HepG2 (cell line): Measurements from ENCODE around the gene PAN3. TPM values are rescaled to one million over a fixed set of nuclear protein-coding genes. Genes with fewer than 3 reads are reported as not detected.

Experiments used
- HHEX ChIP-seq: IDR thresholded peaks from 2 replicates; pipeline ENCODE4 v1.6.1; 2016; ENCODE audit warnings: control low read depth
- JUNB ChIP-seq: sonication (generic); formaldehyde crosslinking; IDR thresholded peaks from 2 replicates; pipeline ENCODE4 v1.8.0; 2022; ENCODE audit warnings: missing genetic modification reagents, mild to moderate bottlenecking, borderline replicate concordance
- MXI1 ChIP-seq: IDR thresholded peaks from 3 replicates; pipeline ENCODE4 v1.6.1; 2012; ENCODE audit warnings: low read depth, low read length, inconsistent platforms, borderline replicate concordance
- MYC ChIP-seq: sonication (generic); formaldehyde crosslinking; IDR thresholded peaks from 2 replicates; pipeline ENCODE4 v1.9.0; 2021; ENCODE audit warnings: missing genetic modification reagents, borderline replicate concordance
- POLR2A ChIP-seq, 2 experiments: IDR thresholded peaks; 2 replicates each; pipeline ENCODE4 v1.6.1; 2011; ENCODE audit warnings: low read depth in 2 of 2, low read length in 2 of 2, mild to moderate bottlenecking in 1 of 2, moderate library complexity in 1 of 2; ENCODE audit not compliant: insufficient read depth in 1 of 2
- SMAD9 ChIP-seq: sonication (generic); formaldehyde crosslinking; IDR thresholded peaks from 2 replicates; pipeline ENCODE4 v1.5.1; 2020; ENCODE audit warnings: mild to moderate bottlenecking, missing genetic modification reagents
- ZNF788 ChIP-seq: sonication (generic); formaldehyde crosslinking; IDR thresholded peaks from 2 replicates; pipeline ENCODE4 v1.5.0; 2020; ENCODE audit warnings: mild to moderate bottlenecking, missing genetic modification reagents, borderline replicate concordance
- ZNF891 ChIP-seq: sonication (generic); formaldehyde crosslinking; IDR thresholded peaks from 2 replicates; pipeline ENCODE4 v1.5.0; 2020; ENCODE audit warnings: mild to moderate bottlenecking, missing genetic modification reagents
- ZSCAN25 ChIP-seq: sonication (generic); formaldehyde crosslinking; IDR thresholded peaks from 2 replicates; pipeline ENCODE4 v1.8.0; 2022; ENCODE audit warnings: mild to moderate bottlenecking, missing genetic modification reagents
- polyA plus RNA-seq, 8 experiments: library from polyadenylated mRNA; depleted of rRNA in 3 of 8; stranded (reverse) in 7 of 8; unstranded in 1 of 8; fragments of >200 nt; fragmentation: Illumina TruSeq in 4 of 8; extraction: Trizol in 4 of 8; gene quantifications; 2 replicates each; pipeline versions ENCODE4 v1.2.1 to v1.2.3, GENCODE V29; 2011 to 2016; ENCODE audit warnings: low read depth in 4 of 8, missing spikeins in 1 of 8, mixed read lengths in 1 of 8; ENCODE audit not compliant: insufficient read depth in 1 of 8
- total RNA-seq, 5 experiments: library from RNA; depleted of rRNA; stranded (reverse); fragments of >200 nt; fragmentation: Illumina TruSeq; extraction: Trizol; gene quantifications; 2 replicates each; pipeline ENCODE4 v1.2.3, GENCODE V29; 2016; ENCODE audit warnings: low read depth in 1 of 5
- TF ChIP-seq, protein P1 (sequence below), 2 experiments: fragments of 450-650 bp in 1 of 2; sonication (generic) in 1 of 2; formaldehyde crosslinking in 1 of 2; IDR thresholded peaks; 2 replicates each; pipeline versions ENCODE4 v1.6.1 to v1.8.0; 2016 to 2022; ENCODE audit warnings: antibody characterized with exemption in 1 of 2, mild to moderate bottlenecking in 1 of 2, missing genetic modification reagents in 1 of 2
- TF ChIP-seq, protein P2 (sequence below): sonication (generic); formaldehyde crosslinking; IDR thresholded peaks from 2 replicates; pipeline ENCODE4 v1.4.0; 2020; ENCODE audit warnings: missing genetic modification reagents, borderline replicate concordance
- TF ChIP-seq, protein P3 (sequence below): sonication (generic); formaldehyde crosslinking; conservative IDR thresholded peaks from 2 replicates; pipeline ENCODE4 v1.4.0; 2020; ENCODE audit warnings: mild to moderate bottlenecking, missing genetic modification reagents, moderate library complexity

PAN3 gene
- total and polyA plus RNA-seq, 2 of the 13 experiments (the other 11 are each of a cell fraction or from before 2014, with no cell fraction given), result 9.7 to 10.6 TPM

DNA sequence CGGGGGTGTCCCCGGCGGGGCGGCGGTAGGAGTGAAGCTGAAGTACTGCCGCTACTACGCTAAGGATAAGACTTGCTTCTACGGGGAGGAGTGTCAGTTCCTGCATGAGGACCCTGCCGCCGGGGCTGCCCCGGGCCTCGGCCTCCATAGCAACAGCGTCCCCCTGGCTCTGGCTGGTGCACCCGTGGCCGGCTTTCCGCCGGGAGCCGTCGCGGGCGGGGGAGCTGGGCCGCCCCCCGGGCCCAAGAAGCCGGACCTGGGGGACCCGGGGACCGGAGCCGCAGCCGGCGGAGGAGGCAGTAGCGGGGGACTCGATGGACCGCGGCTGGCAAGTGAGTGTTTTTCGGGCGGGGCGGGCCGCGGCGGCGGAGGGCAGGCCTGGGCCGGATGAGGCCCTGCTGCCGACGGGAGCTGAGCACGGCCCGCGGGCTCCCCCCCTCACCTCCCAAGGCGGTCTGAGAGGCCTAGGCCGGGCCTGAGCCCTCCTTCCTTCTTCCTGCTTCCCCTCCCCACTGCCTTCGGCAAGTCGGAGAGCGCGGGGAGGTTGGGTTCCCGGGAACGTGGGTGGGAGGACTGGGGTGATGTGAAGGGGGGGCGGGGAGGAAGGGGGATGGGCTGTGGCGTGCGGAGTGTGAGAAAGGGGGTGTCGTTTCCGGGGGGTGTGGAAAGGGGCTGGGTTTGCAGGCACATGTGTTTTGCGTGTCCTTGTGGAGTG lies 568 bp downstream of the PAN3 start (continued):
- TF ChIP-seq, protein P1, sequence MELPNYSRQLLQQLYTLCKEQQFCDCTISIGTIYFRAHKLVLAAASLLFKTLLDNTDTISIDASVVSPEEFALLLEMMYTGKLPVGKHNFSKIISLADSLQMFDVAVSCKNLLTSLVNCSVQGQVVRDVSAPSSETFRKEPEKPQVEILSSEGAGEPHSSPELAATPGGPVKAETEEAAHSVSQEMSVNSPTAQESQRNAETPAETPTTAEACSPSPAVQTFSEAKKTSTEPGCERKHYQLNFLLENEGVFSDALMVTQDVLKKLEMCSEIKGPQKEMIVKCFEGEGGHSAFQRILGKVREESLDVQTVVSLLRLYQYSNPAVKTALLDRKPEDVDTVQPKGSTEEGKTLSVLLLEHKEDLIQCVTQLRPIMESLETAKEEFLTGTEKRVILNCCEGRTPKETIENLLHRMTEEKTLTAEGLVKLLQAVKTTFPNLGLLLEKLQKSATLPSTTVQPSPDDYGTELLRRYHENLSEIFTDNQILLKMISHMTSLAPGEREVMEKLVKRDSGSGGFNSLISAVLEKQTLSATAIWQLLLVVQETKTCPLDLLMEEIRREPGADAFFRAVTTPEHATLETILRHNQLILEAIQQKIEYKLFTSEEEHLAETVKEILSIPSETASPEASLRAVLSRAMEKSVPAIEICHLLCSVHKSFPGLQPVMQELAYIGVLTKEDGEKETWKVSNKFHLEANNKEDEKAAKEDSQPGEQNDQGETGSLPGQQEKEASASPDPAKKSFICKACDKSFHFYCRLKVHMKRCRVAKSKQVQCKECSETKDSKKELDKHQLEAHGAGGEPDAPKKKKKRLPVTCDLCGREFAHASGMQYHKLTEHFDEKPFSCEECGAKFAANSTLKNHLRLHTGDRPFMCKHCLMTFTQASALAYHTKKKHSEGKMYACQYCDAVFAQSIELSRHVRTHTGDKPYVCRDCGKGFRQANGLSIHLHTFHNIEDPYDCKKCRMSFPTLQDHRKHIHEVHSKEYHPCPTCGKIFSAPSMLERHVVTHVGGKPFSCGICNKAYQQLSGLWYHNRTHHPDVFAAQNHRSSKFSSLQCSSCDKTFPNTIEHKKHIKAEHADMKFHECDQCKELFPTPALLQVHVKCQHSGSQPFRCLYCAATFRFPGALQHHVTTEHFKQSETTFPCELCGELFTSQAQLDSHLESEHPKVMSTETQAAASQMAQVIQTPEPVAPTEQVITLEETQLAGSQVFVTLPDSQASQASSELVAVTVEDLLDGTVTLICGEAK (IDR thresholded peaks at IDR 0.05), result no peak
- TF ChIP-seq, protein P1 (CRISPR knock-in tag; IDR thresholded peaks at IDR 0.05), result no peak
- TF ChIP-seq JUNB (CRISPR knock-in tag) (no peak), MYC (CRISPR knock-in tag) (no peak; the same call in 1 of the 2 replicates), ZSCAN25 (no peak), ZNF788 (CRISPR knock-in tag) (no peak), ZNF891 (peak; percentile 40; the same call in 1 of the 2 replicates), HHEX (CRISPR knock-in tag) (no peak), POLR2A (IDR thresholded peaks at IDR 0.05; ENCODE audit: insufficient read depth in 1 of 2, low read depth in 2 of 2, low read length in 2 of 2) (peak; percentile 40 to 52; a peak in 3 of 4 replicates), SMAD9 (CRISPR knock-in tag) (no peak), MXI1 (peak; percentile 68; the same call in 2 of the 3 replicates)
- TF ChIP-seq, protein P2, sequence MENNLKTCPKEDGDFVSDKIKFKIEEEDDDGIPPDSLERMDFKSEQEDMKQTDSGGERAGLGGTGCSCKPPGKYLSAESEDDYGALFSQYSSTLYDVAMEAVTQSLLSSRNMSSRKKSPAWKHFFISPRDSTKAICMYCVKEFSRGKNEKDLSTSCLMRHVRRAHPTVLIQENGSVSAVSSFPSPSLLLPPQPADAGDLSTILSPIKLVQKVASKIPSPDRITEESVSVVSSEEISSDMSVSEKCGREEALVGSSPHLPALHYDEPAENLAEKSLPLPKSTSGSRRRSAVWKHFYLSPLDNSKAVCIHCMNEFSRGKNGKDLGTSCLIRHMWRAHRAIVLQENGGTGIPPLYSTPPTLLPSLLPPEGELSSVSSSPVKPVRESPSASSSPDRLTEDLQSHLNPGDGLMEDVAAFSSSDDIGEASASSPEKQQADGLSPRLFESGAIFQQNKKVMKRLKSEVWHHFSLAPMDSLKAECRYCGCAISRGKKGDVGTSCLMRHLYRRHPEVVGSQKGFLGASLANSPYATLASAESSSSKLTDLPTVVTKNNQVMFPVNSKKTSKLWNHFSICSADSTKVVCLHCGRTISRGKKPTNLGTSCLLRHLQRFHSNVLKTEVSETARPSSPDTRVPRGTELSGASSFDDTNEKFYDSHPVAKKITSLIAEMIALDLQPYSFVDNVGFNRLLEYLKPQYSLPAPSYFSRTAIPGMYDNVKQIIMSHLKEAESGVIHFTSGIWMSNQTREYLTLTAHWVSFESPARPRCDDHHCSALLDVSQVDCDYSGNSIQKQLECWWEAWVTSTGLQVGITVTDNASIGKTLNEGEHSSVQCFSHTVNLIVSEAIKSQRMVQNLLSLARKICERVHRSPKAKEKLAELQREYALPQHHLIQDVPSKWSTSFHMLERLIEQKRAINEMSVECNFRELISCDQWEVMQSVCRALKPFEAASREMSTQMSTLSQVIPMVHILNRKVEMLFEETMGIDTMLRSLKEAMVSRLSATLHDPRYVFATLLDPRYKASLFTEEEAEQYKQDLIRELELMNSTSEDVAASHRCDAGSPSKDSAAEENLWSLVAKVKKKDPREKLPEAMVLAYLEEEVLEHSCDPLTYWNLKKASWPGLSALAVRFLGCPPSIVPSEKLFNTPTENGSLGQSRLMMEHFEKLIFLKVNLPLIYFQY (CRISPR knock-in tag), result no peak
- TF ChIP-seq, protein P3, sequence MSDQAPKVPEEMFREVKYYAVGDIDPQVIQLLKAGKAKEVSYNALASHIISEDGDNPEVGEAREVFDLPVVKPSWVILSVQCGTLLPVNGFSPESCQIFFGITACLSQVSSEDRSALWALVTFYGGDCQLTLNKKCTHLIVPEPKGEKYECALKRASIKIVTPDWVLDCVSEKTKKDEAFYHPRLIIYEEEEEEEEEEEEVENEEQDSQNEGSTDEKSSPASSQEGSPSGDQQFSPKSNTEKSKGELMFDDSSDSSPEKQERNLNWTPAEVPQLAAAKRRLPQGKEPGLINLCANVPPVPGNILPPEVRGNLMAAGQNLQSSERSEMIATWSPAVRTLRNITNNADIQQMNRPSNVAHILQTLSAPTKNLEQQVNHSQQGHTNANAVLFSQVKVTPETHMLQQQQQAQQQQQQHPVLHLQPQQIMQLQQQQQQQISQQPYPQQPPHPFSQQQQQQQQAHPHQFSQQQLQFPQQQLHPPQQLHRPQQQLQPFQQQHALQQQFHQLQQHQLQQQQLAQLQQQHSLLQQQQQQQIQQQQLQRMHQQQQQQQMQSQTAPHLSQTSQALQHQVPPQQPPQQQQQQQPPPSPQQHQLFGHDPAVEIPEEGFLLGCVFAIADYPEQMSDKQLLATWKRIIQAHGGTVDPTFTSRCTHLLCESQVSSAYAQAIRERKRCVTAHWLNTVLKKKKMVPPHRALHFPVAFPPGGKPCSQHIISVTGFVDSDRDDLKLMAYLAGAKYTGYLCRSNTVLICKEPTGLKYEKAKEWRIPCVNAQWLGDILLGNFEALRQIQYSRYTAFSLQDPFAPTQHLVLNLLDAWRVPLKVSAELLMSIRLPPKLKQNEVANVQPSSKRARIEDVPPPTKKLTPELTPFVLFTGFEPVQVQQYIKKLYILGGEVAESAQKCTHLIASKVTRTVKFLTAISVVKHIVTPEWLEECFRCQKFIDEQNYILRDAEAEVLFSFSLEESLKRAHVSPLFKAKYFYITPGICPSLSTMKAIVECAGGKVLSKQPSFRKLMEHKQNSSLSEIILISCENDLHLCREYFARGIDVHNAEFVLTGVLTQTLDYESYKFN (CRISPR knock-in tag), result 0 out of 2 replicates have a peak, but pooled peaks have one; percentile 11
